H1 (cell line): ENCODE measurements around the gene HTR2A. TPM values are rescaled to one million over a fixed set of nuclear protein-coding genes. Genes with fewer than 3 reads are reported as not detected.

Experiments
- CTCF ChIA-PET: fragments of 300-600 bp; sonication (Branson Sonifier 250); formaldehyde crosslinking; loops from one replicate; lab custom pipeline; 2021; ENCODE audit not compliant: partially characterized antibody; lab: Charles Lee
- POLR2A ChIA-PET: fragments of 300-600 bp; sonication (Branson Sonifier 250); formaldehyde crosslinking; loops from one replicate; lab custom pipeline; 2021; ENCODE audit warnings: inconsistent platforms; ENCODE audit not compliant: partially characterized antibody; lab: Charles Lee
- DNase-seq, 2 experiments: peaks; one replicate each; pipeline versions ENCODE4 v3.0.0 to v3.0.0-alpha.2; 2010 to 2022; ENCODE audit warnings: low spot score in 2 of 2, low read depth in 1 of 2, mixed read lengths in 1 of 2
- FAIRE-seq: peaks from 2 replicates; lab custom pipeline; 2011; peaks lifted over from hg19 to GRCh38; lab: Jason Lieb, UNC
- H2AFZ ChIP-seq: 2 replicates; pipeline ENCODE4 v1.8.1; 2012; ENCODE audit warnings: low read length, inconsistent platforms
- H2AK5ac ChIP-seq: 2 replicates; pipeline ENCODE4 v1.6.1; 2013; ENCODE audit warnings: low read depth, low read length
- H2BK120ac ChIP-seq: replicated peaks from 2 replicates; pipeline ENCODE3; 2013; ENCODE audit warnings: low read depth, low read length, inconsistent platforms
- H2BK12ac ChIP-seq: 2 replicates; pipeline ENCODE4 v1.6.1; 2013; ENCODE audit warnings: low read depth, low read length
- H2BK15ac ChIP-seq: 2 replicates; pipeline ENCODE4 v1.6.1; 2013; ENCODE audit warnings: low read length
- H2BK20ac ChIP-seq: 2 replicates; pipeline ENCODE4 v1.6.1; 2013; ENCODE audit warnings: low read length
- H2BK5ac ChIP-seq: 2 replicates; pipeline ENCODE4 v1.6.1; 2013; ENCODE audit warnings: low read depth, low read length
- H3K14ac ChIP-seq: 2 replicates; pipeline ENCODE4 v1.6.1; 2013; ENCODE audit warnings: inconsistent platforms; ENCODE audit not compliant: insufficient read length
- H3K18ac ChIP-seq: 2 replicates; pipeline ENCODE4 v1.6.1; 2013; ENCODE audit warnings: low read length; ENCODE audit errors: extremely low read depth
- H3K23ac ChIP-seq: 2 replicates; pipeline ENCODE4 v1.6.1; 2013; ENCODE audit warnings: inconsistent platforms; ENCODE audit not compliant: insufficient read length
- H3K23me2 ChIP-seq: 2 replicates; pipeline ENCODE4 v1.6.1; 2013; ENCODE audit warnings: low read depth, low read length
- H3K27ac ChIP-seq: 2 replicates; pipeline ENCODE4 v1.6.1; 2011; ENCODE audit warnings: low read depth, low read length, inconsistent platforms
- H3K27me3 ChIP-seq, 4 experiments: replicated peaks in 1 of 4; 1 replicate in 1 of 4; 2 replicates in 3 of 4; pipeline versions ENCODE4 v1.6.1 to v1.8.1; 2011 to 2013; ENCODE audit warnings: low read length in 3 of 4, mild to moderate bottlenecking in 3 of 4, inconsistent platforms in 2 of 4, mixed read lengths in 2 of 4, moderate library complexity in 1 of 4; ENCODE audit not compliant: control insufficient read depth in 3 of 4, insufficient read depth in 3 of 4; ENCODE audit errors: extremely low read depth in 1 of 4
- H3K36me3 ChIP-seq, 4 experiments: 2 replicates each; pipeline versions ENCODE4 v1.6.1 to v1.8.1; 2011 to 2013; ENCODE audit warnings: mild to moderate bottlenecking in 4 of 4, low read length in 3 of 4, moderate library complexity in 2 of 4, control low read depth in 1 of 4, inconsistent platforms in 1 of 4; ENCODE audit not compliant: insufficient read depth in 4 of 4, control insufficient read depth in 2 of 4
- H3K4ac ChIP-seq: replicated peaks from 2 replicates; pipeline ENCODE3; 2013; ENCODE audit warnings: low read length, low read depth, mixed read lengths, inconsistent platforms; ENCODE audit not compliant: insufficient read length
- H3K4me1 ChIP-seq, 4 experiments: replicated peaks in 1 of 4; 1 replicate in 1 of 4; 2 replicates in 3 of 4; pipeline versions ENCODE4 v1.6.1 to v1.8.1; 2011 to 2013; ENCODE audit warnings: low read length in 3 of 4, inconsistent platforms in 2 of 4, mixed read lengths in 1 of 4; ENCODE audit not compliant: insufficient read depth in 4 of 4, control insufficient read depth in 3 of 4
- H3K4me2 ChIP-seq, 2 experiments: 2 replicates each; pipeline versions ENCODE4 v1.6.1 to v1.8.1; 2011 to 2013; ENCODE audit warnings: low read depth in 2 of 2, low read length in 2 of 2, control low read depth in 1 of 2, inconsistent platforms in 1 of 2, mild to moderate bottlenecking in 1 of 2; ENCODE audit not compliant: insufficient read depth in 1 of 2
- H3K4me3 ChIP-seq, 4 experiments: fragments of 200-600, 300-600 bp in 1 of 4; sonication (generic), shearing (Covaris generic), sonication (Bioruptor Twin) in 1 of 4; 2 replicates each; pipeline versions ENCODE4 v1.5.1 to v1.8.1; 2011 to 2016; ENCODE audit warnings: low read length in 4 of 4, low read depth in 3 of 4, control low read depth in 2 of 4, inconsistent platforms in 2 of 4, mild to moderate bottlenecking in 2 of 4, mixed read lengths in 1 of 4, moderate library complexity in 1 of 4; ENCODE audit not compliant: insufficient read depth in 2 of 4; ENCODE audit errors: extremely low read depth in 1 of 4
- H3K56ac ChIP-seq: replicated peaks from 2 replicates; pipeline ENCODE3; 2013; ENCODE audit warnings: low read depth, mild to moderate bottlenecking, mixed read lengths, low read length, inconsistent platforms; ENCODE audit not compliant: insufficient read length
- H3K79me1 ChIP-seq: 2 replicates; pipeline ENCODE4 v1.6.1; 2013; ENCODE audit warnings: low read depth, low read length, control low read depth
- H3K79me2 ChIP-seq, 2 experiments: 2 replicates each; pipeline versions ENCODE4 v1.6.1 to v1.8.1; 2012 to 2013; ENCODE audit warnings: low read length in 2 of 2, mild to moderate bottlenecking in 2 of 2, inconsistent platforms in 1 of 2; ENCODE audit not compliant: insufficient read depth in 2 of 2, control insufficient read depth in 1 of 2
- H3K9ac ChIP-seq, 4 experiments: replicated peaks in 1 of 4; 1 replicate in 1 of 4; 2 replicates in 3 of 4; pipeline versions ENCODE4 v1.6.1 to v1.8.1; 2011 to 2013; ENCODE audit warnings: low read depth in 3 of 4, low read length in 3 of 4, control low read depth in 2 of 4, mild to moderate bottlenecking in 2 of 4, moderate library complexity in 2 of 4, inconsistent platforms in 1 of 4; ENCODE audit errors: extremely low read depth in 1 of 4
- H3K9me3 ChIP-seq, 2 experiments: 2 replicates each; pipeline versions ENCODE4 v1.6.1 to v1.8.1; 2012 to 2013; ENCODE audit warnings: mild to moderate bottlenecking in 2 of 2, moderate library complexity in 2 of 2, control low read depth in 1 of 2, inconsistent platforms in 1 of 2, low read depth in 1 of 2, low read length in 1 of 2, mixed read lengths in 1 of 2; ENCODE audit not compliant: insufficient read depth in 2 of 2
- H4K20me1 ChIP-seq, 2 experiments: replicated peaks in 1 of 2; 2 replicates each; pipeline versions ENCODE3 to v1.8.1; 2011 to 2013; ENCODE audit warnings: inconsistent platforms in 2 of 2, low read length in 2 of 2, mild to moderate bottlenecking in 1 of 2; ENCODE audit not compliant: insufficient read depth in 2 of 2, control insufficient read depth in 1 of 2
- H4K5ac ChIP-seq: 2 replicates; pipeline ENCODE4 v1.6.1; 2013; ENCODE audit warnings: low read length, low read depth, mixed read lengths, inconsistent platforms; ENCODE audit not compliant: insufficient read length
- H4K8ac ChIP-seq: 2 replicates; pipeline ENCODE4 v1.8.0; 2013; ENCODE audit warnings: mild to moderate bottlenecking, moderate library complexity, low read length, inconsistent platforms; ENCODE audit not compliant: insufficient read depth; ENCODE audit errors: extremely low read depth
- H4K91ac ChIP-seq: replicated peaks from 2 replicates; pipeline ENCODE3; 2013; ENCODE audit warnings: low read length, mixed read lengths, inconsistent platforms; ENCODE audit not compliant: insufficient read length
- JUND ChIP-seq: IDR thresholded peaks from 2 replicates; pipeline ENCODE4 v1.6.1; 2011; ENCODE audit warnings: mild to moderate bottlenecking, improper control_type of control experiment, low read length
- NANOG ChIP-seq: IDR thresholded peaks from 2 replicates; pipeline ENCODE4 v1.6.1; 2011; ENCODE audit warnings: low read length, low read depth, mild to moderate bottlenecking, inconsistent platforms; ENCODE audit not compliant: insufficient read depth, poor library complexity, severe bottlenecking
- NRF1 ChIP-seq: IDR thresholded peaks from 2 replicates; pipeline ENCODE4 v1.6.1; 2011; ENCODE audit warnings: mild to moderate bottlenecking, low read depth, low read length, improper control_type of control experiment
- SIN3A ChIP-seq, 2 experiments: IDR thresholded peaks in 1 of 2; conservative IDR thresholded peaks in 1 of 2; 2 replicates each; pipeline ENCODE4 v1.6.1; 2011 to 2012; ENCODE audit warnings: low read length in 2 of 2, improper control_type of control experiment in 1 of 2, low read depth in 1 of 2, mild to moderate bottlenecking in 1 of 2
- SIRT6 ChIP-seq: IDR thresholded peaks from one replicate; pipeline ENCODE4 v1.7.1; 2012; ENCODE audit warnings: low read length, inconsistent platforms
- SP1 ChIP-seq: IDR thresholded peaks from 2 replicates; pipeline ENCODE4 v1.6.1; 2011; ENCODE audit warnings: low read depth, low read length
- TCF12 ChIP-seq: IDR thresholded peaks from 2 replicates; pipeline ENCODE4 v1.6.1; 2011; ENCODE audit warnings: low read depth, mild to moderate bottlenecking, low read length
- WGBS, 2 experiments: shearing (Covaris generic) in 1 of 2; methylation state at CpG; one replicate each; pipeline versions ENCODE4 v1.1.6 to v1.1.7; 2013 to 2015; ENCODE audit warnings: low lambda C conversion rate in 2 of 2, mixed read lengths in 2 of 2, inconsistent platforms in 1 of 2, low coverage in 1 of 2, missing lambda C conversion rate in 1 of 2; ENCODE audit not compliant: insufficient replicate concordance in 2 of 2, insufficient coverage in 1 of 2, insufficient read length in 1 of 2; ENCODE audit errors: extremely low coverage in 1 of 2, missing lambda C conversion rate in 1 of 2; 5-methylcytosine and 5-hydroxymethylcytosine counted together
- polyA plus RNA-seq, 7 experiments: library from polyadenylated mRNA; depleted of rRNA in 3 of 7; stranded (reverse) in 5 of 7; unstranded in 2 of 7; fragments of >200 nt in 5 of 7; fragments of 200-250 nt in 2 of 7; gene quantifications; 1 replicate in 5 of 7; 2 replicates in 1 of 7; 4 replicates in 1 of 7; pipeline versions ENCODE4 v1.2.1 to v1.2.3, GENCODE V29; 2011 to 2013; ENCODE audit warnings: missing spikeins in 2 of 7, mixed read lengths in 2 of 7
- total RNA-seq: library from RNA; stranded (reverse); fragmentation: NEBNext Ultra II Directional; extraction: Animal tissue kit (Norgen Biotek cat#: 25700); gene quantifications from 2 replicates; pipeline ENCODE4 v1.2.1, GENCODE V29; 2021

The HTR2A gene
- total and polyA plus RNA-seq, 2 of the 8 experiments (the other 6 are each of a cell fraction or from before 2014, with no cell fraction given): not detected

GRCh38 chr13:46796515-46797474, 100.1 kb downstream of the HTR2A start, which contains the start of gene ESD:
Gene ESD, minus strand, starts transcription at chr13:46797161. Its CDS starts 5,748 bp downstream, at chr13:46791413.
- Histone ChIP-seq H3K27ac (peak within 1 kb of the TSS; percentile 74), H2BK20ac (no peak within 1 kb of the TSS), H3K9ac (peak within 1 kb of the TSS; percentile 80 to 88 (median 84)), H4K91ac (peak within 1 kb of the TSS; percentile 95), H2BK12ac (peak within 1 kb of the TSS; percentile 61; the same call in 1 of the 2 replicates), H3K27me3 (no peaks in the 10 kb centered on the region; a peak in 1 of 7 replicates), H3K14ac (no peak within 1 kb of the TSS), H3K4me2 (peak within 1 kb of the TSS; percentile 63 to 86), H3K4me3 (peak within 1 kb of the TSS; percentile 63 to 90 (median 66)), H4K5ac (peak within 1 kb of the TSS; percentile 94), H2BK5ac (peak within 1 kb of the TSS; percentile 93; the same call in 1 of the 2 replicates), H2AK5ac (no peak within 1 kb of the TSS; the same call in 1 of the 2 replicates), H2BK120ac (no peak within 1 kb of the TSS), H3K23me2 (peaks cover 4% of the 10 kb centered on the region; the same call in 1 of the 2 replicates), H3K4ac (peak within 1 kb of the TSS; percentile 94), H2BK15ac (no peak within 1 kb of the TSS), H3K79me2 (no peaks in the 10 kb centered on the region), H4K8ac (peak within 1 kb of the TSS; percentile 98), H3K4me1 (peaks cover 0 to 3% (median under 1%) of the 10 kb centered on the region in 4 experiments; a peak in 1 of 7 replicates), H3K18ac (peak within 1 kb of the TSS; percentile 99), H4K20me1 (no peaks in the 10 kb centered on the region), H3K9me3 (no peaks in the 10 kb centered on the region), H3K79me1 (no peaks in the 10 kb centered on the region), H3K23ac (no peak within 1 kb of the TSS), H3K56ac (peak within 1 kb of the TSS; percentile 91), H2AFZ (peak within 1 kb of the TSS; percentile 93), H3K36me3 (peaks cover 0 to under 1% (median 0%) of the 10 kb centered on the region in 4 experiments; a peak in 1 of 8 replicates)
- ChIA-PET POLR2A (interaction anchor here (0.6 to 1.1 kb wide), 2 partner anchors 19 to 1470 kb away, joined by 3 read pairs; no protein-coding TSS in a partner anchor), CTCF (interaction anchor here (1.1 to 1.2 kb wide), 3 partner anchors 11 to 32 kb away, joined by 3 read pairs; no protein-coding TSS in a partner anchor)
- 4% methylated on average over 73 of the region's 77 CpGs; no CpG with 5 or more reads in 1 of the 2 experiments for WGBS, 2 experiments
- FAIRE-seq (no peak), DNase-seq (peak; percentile 72 to 92)
- TF ChIP-seq NRF1: no peak
- TF ChIP-seq NANOG: no peak
- 0 out of 2 replicates have a peak, but pooled peaks have one; percentile 20 for TF ChIP-seq SP1
- TF ChIP-seq SIRT6: no peak
- no peak for TF ChIP-seq TCF12
- peak in 1 of 2 experiments; percentile 67; a peak in 2 of 4 replicates for TF ChIP-seq SIN3A (conservative IDR thresholded peaks at IDR 0.05 in 1 of 2, IDR thresholded peaks at IDR 0.05 in 1 of 2; ENCODE audit: low read depth in 1 of 2, low read length in 2 of 2)
- TF ChIP-seq JUND: no peak
